ENCODE results near the gene BRF1. TPM values are rescaled to one million over a fixed set of nuclear protein-coding genes. Genes with fewer than 3 reads are reported as not detected.

The BRF1 gene
- total and polyA plus RNA-seq, 2 of the 13 experiments (the other 11 are each of a cell fraction or from before 2014, with no cell fraction given): 5.1 to 11.0 TPM

DNA sequence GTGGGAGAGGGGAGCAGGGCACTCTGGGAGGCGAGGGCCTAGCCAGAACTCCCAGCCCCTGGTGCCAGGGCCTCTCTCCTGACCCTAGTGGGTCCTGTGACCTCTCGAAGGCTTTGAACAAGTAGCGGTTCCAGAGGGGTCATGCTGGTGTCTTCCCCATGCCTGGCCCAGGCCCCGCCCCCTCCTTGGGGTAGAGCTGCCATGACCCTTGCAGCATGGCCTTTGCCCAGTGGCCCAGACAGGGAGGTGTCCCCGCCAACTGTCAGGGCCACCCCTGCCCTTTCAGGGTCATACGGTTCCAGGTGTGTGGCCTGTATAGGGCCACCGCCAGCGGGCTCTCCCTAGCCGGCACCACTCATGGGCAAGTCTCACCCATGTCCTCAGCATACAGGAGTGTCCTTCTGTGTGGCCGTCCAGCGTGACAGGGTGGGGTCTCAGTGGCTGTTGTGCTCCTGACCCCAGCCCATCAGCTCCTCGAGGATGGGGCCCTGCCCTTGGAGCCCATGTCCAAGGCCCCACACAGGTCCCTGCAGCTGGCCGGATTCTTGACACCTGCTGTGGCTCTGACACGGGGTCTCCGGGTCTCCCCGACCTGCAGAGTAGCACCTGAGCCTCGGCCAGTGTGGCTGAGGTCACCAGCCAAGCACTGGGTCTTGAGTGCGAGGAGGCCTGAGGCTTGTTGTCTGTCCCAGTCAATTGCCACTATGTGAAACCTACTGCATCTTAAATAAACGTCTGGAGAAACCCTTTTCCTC, 48.3 kb upstream of the BRF1 start:
- H3K27ac ChIP-seq (ENCODE audit: extremely low read length, insufficient read depth, low read length): no peak overlapping the region
- no peak overlapping the region for H2AFZ ChIP-seq (ENCODE audit: low read length)
- no peak overlapping the region for H3K4me3 ChIP-seq (replicated peaks in 1 of 3; ENCODE audit: insufficient read depth in 1 of 3, low read depth in 2 of 3, low read length in 3 of 3)
- H3K27me3 ChIP-seq (ENCODE audit: control insufficient read depth in 1 of 2, insufficient read depth in 2 of 2, low read length in 2 of 2): no peaks in the 10 kb centered on the region
- TF ChIP-seq MAF1 (CRISPR knock-in tag; IDR thresholded peaks at IDR 0.05; ENCODE audit: borderline replicate concordance) (no peak), REST (IDR thresholded peaks at IDR 0.05; ENCODE audit: borderline replicate concordance in 1 of 2, low read depth in 1 of 2, low read length in 2 of 2) (no peak), HHEX (CRISPR knock-in tag; IDR thresholded peaks at IDR 0.05) (no peak), ZNF543 (CRISPR knock-in tag; IDR thresholded peaks at IDR 0.05) (no peak), ZNF660 (CRISPR knock-in tag; IDR thresholded peaks at IDR 0.05; ENCODE audit: borderline replicate concordance, low read depth) (no peak), SUZ12 (IDR thresholded peaks at IDR 0.05; ENCODE audit: low read depth, low read length) (no peak), ZNF275 (CRISPR knock-in tag; IDR thresholded peaks at IDR 0.05; ENCODE audit: borderline replicate concordance) (no peak), ZNF354B (CRISPR knock-in tag; IDR thresholded peaks at IDR 0.05) (no peak), SP5 (CRISPR knock-in tag; IDR thresholded peaks at IDR 0.05; ENCODE audit: borderline replicate concordance, low read depth) (no peak), ZSCAN12 (CRISPR knock-in tag; IDR thresholded peaks at IDR 0.05) (no peak), KDM1A (CRISPR knock-in tag; IDR thresholded peaks at IDR 0.05) (no peak), ZFP36L1 (CRISPR knock-in tag; IDR thresholded peaks at IDR 0.05) (no peak)
- no peak overlapping the region for H3K9ac ChIP-seq (ENCODE audit: insufficient read depth, low read depth, low read length)
- ChIA-PET POLR2A (no interaction called here), CTCF (ENCODE audit: low intra/inter-chr PET ratio, low total read pairs) (no interaction called here)
- ATAC-seq: no peak
- intact Hi-C loops (cut with micrococcal nuclease; ENCODE audit: unreplicated experiment) (no loop called here), in situ Hi-C loops (cut with HindIII; ENCODE audit: extremely low pct_ligation_motif_present, low pct_unique_long_range_greater_than_20kb) (no loop called here)
- 93% methylated on average over 5 of the region's 19 CpGs for WGBS (ENCODE audit: low lambda C conversion rate)
- H3K36me3 ChIP-seq (replicated peaks in 1 of 2; ENCODE audit: control insufficient read depth in 1 of 2, insufficient read depth in 2 of 2, low read length in 2 of 2): no peaks in the 10 kb centered on the region
- BruUV-seq (replicated peaks): no TSS peak
- 0 out of 2 replicates have a peak, but pooled peaks cover 3% of the 10 kb centered on the region for H4K20me1 ChIP-seq (ENCODE audit: insufficient read depth, low read length)
- no peaks in the 10 kb centered on the region for H3K9me3 ChIP-seq (ENCODE audit: low read length)
- no peak overlapping the region for H3K4me2 ChIP-seq (ENCODE audit: low read depth, low read length)
- DNase-seq (ENCODE audit: low spot score): no peak
- peaks cover 16% of the 10 kb centered on the region for H3K4me1 ChIP-seq (ENCODE audit: insufficient read depth, low read length)
- H3K79me2 ChIP-seq (ENCODE audit: insufficient read depth, low read length): no peaks in the 10 kb centered on the region
- no peak for FAIRE-seq

All from HepG2 (cell line).